Thoracic aorta (tissue), 2 donors: ENCODE measurements around the gene COMMD10. TPM values are rescaled to one million over a fixed set of nuclear protein-coding genes. Genes with fewer than 3 reads are reported as not detected.

Experiments used
- ATAC-seq: fragments of 150-250 bp; one replicate; pipeline ENCODE4 v1.8.0; 2017; ENCODE audit warnings: low read depth; ENCODE audit not compliant: insufficient number of reproducible peaks, low FRiP score
- DNase-seq: peaks from one replicate; pipeline ENCODE4 v3.0.0-alpha.2; 2020; ENCODE audit warnings: low spot score
- H3K27ac ChIP-seq, 2 donors: fragments of 200-600 bp; sonication (generic); 1 replicate in 1 of 2; 2 replicates in 1 of 2; pipeline ENCODE4 v1.5.1; 2016; ENCODE audit warnings: mild to moderate bottlenecking in 2 of 2, moderate library complexity in 2 of 2
- H3K27me3 ChIP-seq: fragments of 200-600 bp; sonication (generic); replicated peaks from 2 replicates; pipeline ENCODE4 v1.6.0; 2016; ENCODE audit warnings: mild to moderate bottlenecking; ENCODE audit not compliant: insufficient read depth
- H3K36me3 ChIP-seq: fragments of 200-600 bp; sonication (generic); one replicate; pipeline ENCODE4 v1.5.1; 2016
- H3K4me1 ChIP-seq, 2 donors: fragments of 200-600 bp; sonication (generic); 1 replicate in 1 of 2; 2 replicates in 1 of 2; pipeline versions ENCODE4 v1.5.1 to v1.6.0; 2016; ENCODE audit warnings: low read depth in 2 of 2, mild to moderate bottlenecking in 1 of 2; ENCODE audit not compliant: control insufficient read depth in 1 of 2
- H3K4me3 ChIP-seq: fragments of 200-600 bp; sonication (generic); 2 replicates; pipeline ENCODE4 v1.5.1; 2016; ENCODE audit warnings: mild to moderate bottlenecking
- H3K9me3 ChIP-seq: fragments of 200-600 bp; sonication (generic); 2 replicates; pipeline ENCODE4 v1.5.1; 2016
- total RNA-seq, 2 donors: library from RNA; depleted of rRNA; stranded (reverse); fragments of >200 nt; gene quantifications; one replicate each; pipeline versions ENCODE4 v1.1.0 to v1.2.3, GENCODE V29; 2016
- TF ChIP-seq, protein P1 (sequence below): fragments of 200-600 bp; sonication (generic); IDR thresholded peaks from one replicate; pipeline ENCODE4 v1.5.1; 2019; ENCODE audit warnings: antibody characterized with exemption

COMMD10 gene
- total RNA-seq, 2 donors from 2014 or later = 12.6 to 21.6 TPM

DNA sequence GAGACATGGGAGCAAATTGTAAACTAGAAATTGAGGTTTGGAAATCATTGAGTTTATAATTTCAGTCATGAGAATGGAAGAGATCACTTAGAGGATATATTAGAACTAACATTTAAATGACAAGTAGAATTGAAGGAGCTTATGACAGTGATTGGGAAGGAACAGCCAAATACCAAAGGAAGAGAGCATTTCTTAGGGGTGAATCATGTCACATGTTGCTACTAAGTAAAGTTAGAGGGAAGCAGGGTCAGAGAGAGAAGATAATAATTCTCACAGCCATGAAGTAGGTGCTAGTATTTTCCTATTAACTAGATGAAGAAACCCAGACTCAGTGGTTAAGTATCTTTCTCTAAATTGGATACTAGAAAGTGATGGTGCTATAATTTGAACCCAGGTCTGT, 59.3 kb downstream of the COMMD10 start:
- TF ChIP-seq, protein P1, sequence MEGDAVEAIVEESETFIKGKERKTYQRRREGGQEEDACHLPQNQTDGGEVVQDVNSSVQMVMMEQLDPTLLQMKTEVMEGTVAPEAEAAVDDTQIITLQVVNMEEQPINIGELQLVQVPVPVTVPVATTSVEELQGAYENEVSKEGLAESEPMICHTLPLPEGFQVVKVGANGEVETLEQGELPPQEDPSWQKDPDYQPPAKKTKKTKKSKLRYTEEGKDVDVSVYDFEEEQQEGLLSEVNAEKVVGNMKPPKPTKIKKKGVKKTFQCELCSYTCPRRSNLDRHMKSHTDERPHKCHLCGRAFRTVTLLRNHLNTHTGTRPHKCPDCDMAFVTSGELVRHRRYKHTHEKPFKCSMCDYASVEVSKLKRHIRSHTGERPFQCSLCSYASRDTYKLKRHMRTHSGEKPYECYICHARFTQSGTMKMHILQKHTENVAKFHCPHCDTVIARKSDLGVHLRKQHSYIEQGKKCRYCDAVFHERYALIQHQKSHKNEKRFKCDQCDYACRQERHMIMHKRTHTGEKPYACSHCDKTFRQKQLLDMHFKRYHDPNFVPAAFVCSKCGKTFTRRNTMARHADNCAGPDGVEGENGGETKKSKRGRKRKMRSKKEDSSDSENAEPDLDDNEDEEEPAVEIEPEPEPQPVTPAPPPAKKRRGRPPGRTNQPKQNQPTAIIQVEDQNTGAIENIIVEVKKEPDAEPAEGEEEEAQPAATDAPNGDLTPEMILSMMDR = no peak
- H3K9me3 ChIP-seq = no peaks in the 10 kb centered on the region
- H3K4me3 ChIP-seq = no peak overlapping the region
- H3K4me1 ChIP-seq = no peaks in the 10 kb centered on the region
- ATAC-seq (no peak), DNase-seq (no peak)
- H3K27me3 ChIP-seq = no peaks in the 10 kb centered on the region
- no peaks in the 10 kb centered on the region for H3K36me3 ChIP-seq
- no peak overlapping the region for H3K27ac ChIP-seq

DNA sequence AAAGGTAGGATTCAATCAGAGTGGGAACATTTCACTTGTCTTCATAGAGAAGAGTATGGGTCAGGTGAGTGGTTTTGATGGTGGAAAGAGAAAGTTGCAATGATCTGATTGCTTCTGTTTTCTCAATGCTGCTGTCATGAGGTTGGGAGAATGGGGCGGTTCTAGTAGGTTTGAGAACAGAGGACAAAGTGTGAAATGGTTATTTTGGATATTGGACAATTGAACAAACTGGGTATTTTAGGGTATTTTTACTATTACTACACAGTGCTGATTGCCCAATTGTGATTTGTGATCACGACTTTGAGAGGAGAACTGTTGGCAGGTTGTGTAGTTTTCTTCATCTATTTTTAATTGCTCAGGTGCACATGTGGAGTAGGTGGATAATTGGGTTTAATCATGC, 60.2 kb downstream of the COMMD10 start:
- TF ChIP-seq, protein P1 = no peak
- Histone ChIP-seq H3K4me3 (no peak overlapping the region), H3K27ac (no peak overlapping the region), H3K27me3 (no peaks in the 10 kb centered on the region), H3K9me3 (no peaks in the 10 kb centered on the region), H3K4me1 (no peaks in the 10 kb centered on the region), H3K36me3 (no peaks in the 10 kb centered on the region)
- ATAC-seq (no peak), DNase-seq (no peak)

DNA sequence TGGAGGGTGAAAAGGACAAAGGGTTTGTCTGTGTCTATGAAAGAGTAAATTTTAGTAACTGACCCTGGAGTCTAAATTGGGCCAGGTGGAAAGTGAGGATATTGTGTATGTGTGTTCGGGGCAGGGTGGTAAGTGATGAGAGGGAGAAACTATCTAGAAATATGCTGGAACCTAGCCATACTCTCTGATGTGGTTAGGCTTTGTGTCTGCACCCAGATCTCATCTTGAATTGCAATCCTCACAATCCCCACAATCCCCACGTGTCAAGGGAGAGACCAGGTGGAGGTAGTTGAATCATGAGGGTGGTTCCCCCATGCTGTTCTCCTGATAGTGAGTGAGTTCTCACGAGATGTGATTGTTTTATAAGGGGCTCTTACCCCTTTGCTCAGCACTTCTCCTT, 60.6 kb downstream of the COMMD10 start:
- Histone ChIP-seq H3K27me3 (no peaks in the 10 kb centered on the region), H3K27ac (no peak overlapping the region), H3K4me3 (no peak overlapping the region), H3K9me3 (no peaks in the 10 kb centered on the region), H3K36me3 (no peaks in the 10 kb centered on the region), H3K4me1 (no peaks in the 10 kb centered on the region)
- ATAC-seq = no peak
- TF ChIP-seq, protein P1 = no peak
- no peak for DNase-seq

DNA sequence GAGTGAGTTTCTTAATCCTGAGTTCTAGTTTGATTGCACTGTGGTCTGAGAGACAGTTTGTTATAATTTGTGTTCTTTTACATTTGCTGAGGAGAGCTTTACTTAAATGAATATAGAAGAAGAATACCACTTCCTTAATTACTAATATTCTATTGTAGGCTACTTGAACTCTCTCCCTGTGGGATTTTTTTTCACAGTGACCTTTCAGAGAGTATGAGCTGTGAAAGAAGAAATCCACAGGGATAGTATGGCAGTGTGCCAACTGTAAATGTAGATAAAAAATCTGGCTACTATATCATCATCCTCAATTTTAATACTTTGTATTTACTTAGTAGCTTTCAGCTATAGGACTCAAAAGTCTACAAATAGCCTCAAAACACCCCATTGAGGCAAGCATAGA, 67.3 kb downstream of the COMMD10 start:
- TF ChIP-seq, protein P1 = no peak
- H3K27me3 ChIP-seq = no peaks in the 10 kb centered on the region
- no peaks in the 10 kb centered on the region for H3K36me3 ChIP-seq
- H3K27ac ChIP-seq = no peak overlapping the region
- ATAC-seq (no peak), DNase-seq (no peak)
- H3K9me3 ChIP-seq = no peaks in the 10 kb centered on the region
- no peaks in the 10 kb centered on the region for H3K4me1 ChIP-seq
- H3K4me3 ChIP-seq = no peak overlapping the region

DNA sequence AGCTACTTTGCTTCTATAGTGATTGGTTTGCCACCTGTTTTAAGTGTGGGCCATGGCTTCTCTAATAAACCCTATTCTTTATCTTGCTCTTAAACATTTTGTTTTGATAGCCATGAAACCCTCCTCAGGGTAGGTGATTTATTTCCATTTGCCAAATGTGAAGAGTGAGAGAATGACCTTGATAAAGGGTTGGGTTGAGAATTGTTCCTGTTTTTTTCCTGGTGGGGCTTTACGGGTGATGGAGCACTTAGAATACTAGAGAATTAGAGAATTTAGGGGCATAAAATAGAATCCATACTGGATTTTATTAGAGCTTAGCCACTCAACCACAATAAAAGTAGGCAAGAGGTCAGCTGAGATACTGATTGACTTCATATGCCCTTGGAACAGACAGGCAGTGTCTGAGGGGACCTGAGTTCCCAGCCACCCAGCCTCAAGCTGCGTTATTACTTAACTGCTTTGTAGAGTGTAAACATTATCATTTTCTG, 68.9 kb downstream of the COMMD10 start:
- no peak overlapping the region for H3K27ac ChIP-seq
- H3K4me1 ChIP-seq = no peaks in the 10 kb centered on the region
- ATAC-seq = no peak
- no peaks in the 10 kb centered on the region for H3K27me3 ChIP-seq
- TF ChIP-seq, protein P1 = no peak
- no peak overlapping the region for H3K4me3 ChIP-seq
- H3K36me3 ChIP-seq = no peaks in the 10 kb centered on the region
- H3K9me3 ChIP-seq = no peaks in the 10 kb centered on the region
- no peak for DNase-seq
